Right hindlimb (tissue), 1 donor: ENCODE data around the gene ECSCR.

Experiments
- DNase-seq: peaks from one replicate; pipeline ENCODE4 v3.0.0-alpha.2; 2018

ECSCR gene

GRCh38 chr5:139473565-139473964, 11.0 kb upstream of the ECSCR start:
- no peak for DNase-seq

GRCh38 chr5:139473105-139473504, 10.6 kb upstream of the ECSCR start:
- peak; percentile 39 for DNase-seq

- DNase-seq: no peak
Observed at GRCh38 chr5:139472386-139473030, 10.0 kb upstream of the ECSCR start.

GRCh38 chr5:139470821-139471300, 8.3 kb upstream of the ECSCR start, which contains the start of gene SMIM33:
TSS of gene SMIM33 (plus strand) at chr5:139471004. CDS start at chr5:139471122, 118 bp downstream.
- no peak for DNase-seq

GRCh38 chr5:139468421-139468931, 5.9 kb upstream of the ECSCR start:
- DNase-seq: no peak

- DNase-seq: no peak
Observed at GRCh38 chr5:139461698-139462097, 845 bp downstream of the ECSCR start.

- no peak for DNase-seq
Observed at GRCh38 chr5:139461176-139461575, 1.4 kb downstream of the ECSCR start.

- no peak for DNase-seq
Observed at GRCh38 chr5:139460455-139460854, 2.1 kb downstream of the ECSCR start.

GRCh38 chr5:139459451-139459934, 3.0 kb downstream of the ECSCR start:
- no peak for DNase-seq

GRCh38 chr5:139458580-139459407, 3.7 kb downstream of the ECSCR start:
- DNase-seq: no peak

- no peak for DNase-seq
Observed at GRCh38 chr5:139457653-139458306, 4.8 kb downstream of the ECSCR start.

GRCh38 chr5:139457241-139457640, 5.3 kb downstream of the ECSCR start:
- no peak for DNase-seq

GRCh38 chr5:139456776-139457175, 5.8 kb downstream of the ECSCR start:
- DNase-seq: no peak

- DNase-seq: no peak
Observed at GRCh38 chr5:139454568-139455290, 7.8 kb downstream of the ECSCR start.

- DNase-seq: no peak
Observed at GRCh38 chr5:139453683-139454567, 8.6 kb downstream of the ECSCR start.

GRCh38 chr5:139451878-139452660, 10.5 kb downstream of the ECSCR start:
- no peak for DNase-seq

GRCh38 chr5:139451176-139451575, 11.4 kb downstream of the ECSCR start:
- DNase-seq: no peak

GRCh38 chr5:139446956-139447779, 15.4 kb downstream of the ECSCR start:
- DNase-seq: no peak

- DNase-seq: peak; percentile 58
Observed at GRCh38 chr5:139445325-139446170, 17.0 kb downstream of the ECSCR start.
